K562 (cell line): ENCODE results near the gene TTC32.
"Not testable (repeated sequence)": the region's sequence is repeated elsewhere in the genome, so short reads cannot be mapped to it uniquely, and the experiment has no call there.

Experiments used
- DNMT1 ChIP-seq: fragments of 450-650 bp; IDR thresholded peaks from 2 replicates; pipeline ENCODE4 v1.6.1; 2016; ENCODE audit warnings: antibody characterized with exemption, mild to moderate bottlenecking
- EZH2 ChIP-seq: IDR thresholded peaks from 2 replicates; pipeline ENCODE4 v1.6.1; 2012; ENCODE audit warnings: low read depth, mild to moderate bottlenecking, inconsistent platforms, low read length, borderline replicate concordance
- GABPA ChIP-seq: fragments of 200-800 bp; sonication (Bioruptor generic); conservative IDR thresholded peaks from 2 replicates; pipeline ENCODE4 v1.6.1; 2016; ENCODE audit warnings: low read depth, missing genetic modification characterization, missing compliant biosample characterization
- GABPB1 ChIP-seq: sonication (generic); formaldehyde crosslinking; IDR thresholded peaks from 2 replicates; pipeline ENCODE4 v1.8.0; 2022; ENCODE audit warnings: mild to moderate bottlenecking, missing genetic modification reagents
- KAT8 ChIP-seq: fragments of 450-650 bp; IDR thresholded peaks from 2 replicates; pipeline ENCODE4 v1.6.1; 2016; ENCODE audit warnings: low read depth, mild to moderate bottlenecking
- POLR2AphosphoS5 ChIP-seq: IDR thresholded peaks from 2 replicates; pipeline ENCODE4 v1.6.1; 2011; ENCODE audit warnings: mild to moderate bottlenecking, low read depth, low read length, moderate library complexity; ENCODE audit not compliant: control insufficient read depth, insufficient read depth
- SREBF1 ChIP-seq: fragments of 150-350 bp; IDR thresholded peaks from 2 replicates; pipeline ENCODE4 v1.6.1; 2014; ENCODE audit warnings: antibody characterized with exemption, low read depth, low read length, borderline replicate concordance
- TAF15 ChIP-seq: fragments of 200-400 bp; formaldehyde crosslinking; IDR thresholded peaks from 2 replicates; pipeline ENCODE4 v1.6.1; 2017; ENCODE audit warnings: mild to moderate bottlenecking, low read depth, low read length, moderate library complexity
- ZBTB26 ChIP-seq: fragments of 450-650 bp; formaldehyde crosslinking; IDR thresholded peaks from 2 replicates; pipeline ENCODE4 v1.4.0; 2022; ENCODE audit warnings: missing genetic modification characterization
- ZC3H11A ChIP-seq: IDR thresholded peaks from 2 replicates; pipeline ENCODE4 v1.6.1; 2012; ENCODE audit warnings: low read depth, low read length, improper control_type of control experiment
- TF ChIP-seq, protein P1 (sequence below), 3 experiments: IDR thresholded peaks in 2 of 3; conservative IDR thresholded peaks in 1 of 3; 2 replicates each; pipeline ENCODE4 v1.5.1; 2011 to 2012; ENCODE audit warnings: low read length in 3 of 3, mild to moderate bottlenecking in 3 of 3, control low read depth in 2 of 3, improper control_type of control experiment in 1 of 3, inconsistent platforms in 1 of 3, low read depth in 1 of 3, mixed read lengths in 1 of 3, moderate library complexity in 1 of 3; ENCODE audit not compliant: insufficient read depth in 2 of 3

DNA sequence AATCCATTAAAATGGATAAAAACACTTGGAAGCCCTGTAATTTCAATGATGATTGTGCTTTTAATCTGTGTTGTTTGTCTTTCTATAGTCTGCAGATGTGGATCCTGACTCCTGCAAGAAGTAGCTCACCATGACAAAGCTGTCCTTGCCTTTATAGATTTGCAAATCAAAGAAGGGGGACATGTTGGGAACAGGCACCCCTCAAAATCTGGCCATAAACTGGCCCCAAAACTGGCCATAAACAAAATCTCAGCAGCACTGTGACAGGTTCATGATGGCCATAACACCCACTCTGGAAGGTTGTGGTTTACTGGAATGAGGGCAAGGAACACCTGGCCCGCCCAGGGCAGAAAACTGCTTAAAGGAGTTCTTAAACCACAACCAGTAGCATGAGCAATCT, 26.0 kb upstream of the TTC32 start:
- TF ChIP-seq, protein P1, sequence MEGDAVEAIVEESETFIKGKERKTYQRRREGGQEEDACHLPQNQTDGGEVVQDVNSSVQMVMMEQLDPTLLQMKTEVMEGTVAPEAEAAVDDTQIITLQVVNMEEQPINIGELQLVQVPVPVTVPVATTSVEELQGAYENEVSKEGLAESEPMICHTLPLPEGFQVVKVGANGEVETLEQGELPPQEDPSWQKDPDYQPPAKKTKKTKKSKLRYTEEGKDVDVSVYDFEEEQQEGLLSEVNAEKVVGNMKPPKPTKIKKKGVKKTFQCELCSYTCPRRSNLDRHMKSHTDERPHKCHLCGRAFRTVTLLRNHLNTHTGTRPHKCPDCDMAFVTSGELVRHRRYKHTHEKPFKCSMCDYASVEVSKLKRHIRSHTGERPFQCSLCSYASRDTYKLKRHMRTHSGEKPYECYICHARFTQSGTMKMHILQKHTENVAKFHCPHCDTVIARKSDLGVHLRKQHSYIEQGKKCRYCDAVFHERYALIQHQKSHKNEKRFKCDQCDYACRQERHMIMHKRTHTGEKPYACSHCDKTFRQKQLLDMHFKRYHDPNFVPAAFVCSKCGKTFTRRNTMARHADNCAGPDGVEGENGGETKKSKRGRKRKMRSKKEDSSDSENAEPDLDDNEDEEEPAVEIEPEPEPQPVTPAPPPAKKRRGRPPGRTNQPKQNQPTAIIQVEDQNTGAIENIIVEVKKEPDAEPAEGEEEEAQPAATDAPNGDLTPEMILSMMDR (IDR thresholded peaks at IDR 0.05 in 2 of 3, conservative IDR thresholded peaks at IDR 0.05 in 1 of 3; ENCODE audit: insufficient read depth in 2 of 3, low read depth in 1 of 3, low read length in 3 of 3), result not testable (repeated sequence)
- not testable (repeated sequence) for TF ChIP-seq DNMT1; GABPB1 (CRISPR knock-in tag); KAT8; EZH2; ZC3H11A; GABPA; POLR2AphosphoS5; ZBTB26 (CRISPR knock-in tag); TAF15; SREBF1
